Measurements from ENCODE around the gene CDA. TPM values are rescaled to one million over a fixed set of nuclear protein-coding genes. Genes with fewer than 3 reads are reported as not detected.
"Not testable (repeated sequence)": the region's sequence is repeated elsewhere in the genome, so short reads cannot be mapped to it uniquely, and the experiment has no call there.

CDA gene
- polyA plus RNA-seq, 1 of the 3 experiments (the other 2 are of a cell fraction), result 0.12 TPM

- ChIA-PET CTCF (no interaction called here), POLR2A (no interaction called here)
- no peaks in the 10 kb centered on the region for H3F3A ChIP-seq (replicated peaks; ENCODE audit: insufficient read depth)
- no peak for DNase-seq
- no peak overlapping the region for H2AFZ ChIP-seq (ENCODE audit: low read depth)
- no peak overlapping the region; a peak in 1 of 4 replicates for H3K27ac ChIP-seq (ENCODE audit: low read depth in 2 of 2, low read length in 1 of 2)
- no peak overlapping the region for H3K9ac ChIP-seq
- H3K4me1 ChIP-seq (ENCODE audit: control insufficient read depth in 1 of 2, insufficient read depth in 2 of 2, low read depth in 1 of 2, low read length in 1 of 2), result peaks cover 0 to 7% of the 10 kb centered on the region in 2 experiments; a peak in 1 of 4 replicates
- 87% methylated on average over 7 of the region's 7 CpGs for WGBS (ENCODE audit: low lambda C conversion rate)
- no peak for TF ChIP-seq RCOR1 (IDR thresholded peaks at IDR 0.05; ENCODE audit: low read length)
- H3K36me3 ChIP-seq (replicated peaks in 1 of 2; ENCODE audit: control insufficient read depth in 1 of 2, insufficient read depth in 2 of 2, low read length in 1 of 2), result no peaks in the 10 kb centered on the region
- H3K9me3 ChIP-seq, result no peaks in the 10 kb centered on the region
- no peaks in the 10 kb centered on the region for H3K9me2 ChIP-seq
- H3K4me3 ChIP-seq (ENCODE audit: low read depth in 2 of 2, low read length in 1 of 2), result no peak overlapping the region
- H3K4me2 ChIP-seq, result peak overlapping the region; percentile 3; the same call in 1 of the 2 replicates
- no peaks in the 10 kb centered on the region for H3K27me3 ChIP-seq (ENCODE audit: insufficient read depth)
- H4K20me1 ChIP-seq (ENCODE audit: insufficient read depth), result no peaks in the 10 kb centered on the region
- H3K79me2 ChIP-seq (ENCODE audit: insufficient read depth), result no peaks in the 10 kb centered on the region
Observed at GRCh38 chr1:20604678-20605077, 15.8 kb downstream of the CDA start.

GRCh38 chr1:20606801-20607570, 18.1 kb downstream of the CDA start:
- H3K9ac ChIP-seq; H3K79me2 ChIP-seq (ENCODE audit: insufficient read depth); H3K4me3 ChIP-seq (ENCODE audit: low read depth in 2 of 2, low read length in 1 of 2); H3K9me2 ChIP-seq; H3K4me1 ChIP-seq (ENCODE audit: control insufficient read depth in 1 of 2, insufficient read depth in 2 of 2, low read depth in 1 of 2, low read length in 1 of 2); DNase-seq; H3K4me2 ChIP-seq; H3K36me3 ChIP-seq (replicated peaks in 1 of 2; ENCODE audit: control insufficient read depth in 1 of 2, insufficient read depth in 2 of 2, low read length in 1 of 2); H2AFZ ChIP-seq (ENCODE audit: low read depth); H4K20me1 ChIP-seq (ENCODE audit: insufficient read depth); H3K9me3 ChIP-seq; H3F3A ChIP-seq (replicated peaks; ENCODE audit: insufficient read depth); H3K27me3 ChIP-seq (ENCODE audit: insufficient read depth); POLR2A ChIA-PET; H3K27ac ChIP-seq (ENCODE audit: low read depth in 2 of 2, low read length in 1 of 2): not testable (repeated sequence)
- WGBS (ENCODE audit: low lambda C conversion rate), result 87% methylated on average over 7 of the region's 7 CpGs
- CTCF ChIA-PET, result interaction anchor here (1.0 kb wide), 1 partner anchor 84 kb away, joined by 3 read pairs; no protein-coding TSS in a partner anchor

GRCh38 chr1:20609541-20609940, 20.6 kb downstream of the CDA start:
- H3K79me2 ChIP-seq (ENCODE audit: insufficient read depth), result no peaks in the 10 kb centered on the region
- no peaks in the 10 kb centered on the region for H3K27me3 ChIP-seq (ENCODE audit: insufficient read depth)
- peaks cover 16% of the 10 kb centered on the region for H3F3A ChIP-seq (replicated peaks; ENCODE audit: insufficient read depth)
- H3K27ac ChIP-seq (ENCODE audit: low read depth in 2 of 2, low read length in 1 of 2), result no peak overlapping the region
- ChIA-PET POLR2A (no interaction called here), CTCF (interaction anchor here (1.0 to 1.3 kb wide), 2 partner anchors 23 to 116 kb away, joined by 3 to 4 read pairs; no protein-coding TSS in a partner anchor)
- H4K20me1 ChIP-seq (ENCODE audit: insufficient read depth), result no peaks in the 10 kb centered on the region
- no peak overlapping the region for H2AFZ ChIP-seq (ENCODE audit: low read depth)
- TF ChIP-seq EP300 (IDR thresholded peaks at IDR 0.05; ENCODE audit: borderline replicate concordance in 1 of 2, low read depth in 1 of 2, low read length in 1 of 2), result no peak
- TF ChIP-seq USF1 (IDR thresholded peaks at IDR 0.05; ENCODE audit: borderline replicate concordance, low read depth), result no peak
- TF ChIP-seq JUND (IDR thresholded peaks at IDR 0.05), result no peak
- TF ChIP-seq PBX3 (IDR thresholded peaks at IDR 0.05), result no peak
- no peak for TF ChIP-seq NRF1 (IDR thresholded peaks at IDR 0.05; ENCODE audit: low read depth, low read length)
- TF ChIP-seq CTCF (IDR thresholded peaks at IDR 0.05), result no peak
- no peak for TF ChIP-seq TAF1 (IDR thresholded peaks at IDR 0.05; ENCODE audit: borderline replicate concordance, low read depth, low read length)
- TF ChIP-seq TEAD4 (IDR thresholded peaks at IDR 0.05; ENCODE audit: borderline replicate concordance, insufficient read depth), result no peak
- no peak for TF ChIP-seq MAX (IDR thresholded peaks at IDR 0.05; ENCODE audit: low read depth)
- TF ChIP-seq NFIC (IDR thresholded peaks at IDR 0.05; ENCODE audit: borderline replicate concordance), result no peak
- TF ChIP-seq YY1 (IDR thresholded peaks at IDR 0.05; ENCODE audit: low read depth), result no peak
- TF ChIP-seq USF2 (IDR thresholded peaks at IDR 0.05; ENCODE audit: borderline replicate concordance, low read depth, low read length), result no peak
- TF ChIP-seq SIN3A (IDR thresholded peaks at IDR 0.05; ENCODE audit: borderline replicate concordance, low read depth, low read length), result no peak
- no peak for DNase-seq
- H3K9me2 ChIP-seq, result no peaks in the 10 kb centered on the region
- 97% methylated on average over 5 of the region's 6 CpGs for WGBS (ENCODE audit: low lambda C conversion rate)
- H3K4me1 ChIP-seq (ENCODE audit: control insufficient read depth in 1 of 2, insufficient read depth in 2 of 2, low read depth in 1 of 2, low read length in 1 of 2), result peaks cover 6 to 10% of the 10 kb centered on the region in 2 experiments; a peak in 2 of 4 replicates
- no peaks in the 10 kb centered on the region for H3K9me3 ChIP-seq
- H3K4me2 ChIP-seq, result no peak overlapping the region
- no peaks in the 10 kb centered on the region for H3K36me3 ChIP-seq (replicated peaks in 1 of 2; ENCODE audit: control insufficient read depth in 1 of 2, insufficient read depth in 2 of 2, low read length in 1 of 2)
- H3K4me3 ChIP-seq (ENCODE audit: low read depth in 2 of 2, low read length in 1 of 2), result no peak overlapping the region
- no peak overlapping the region for H3K9ac ChIP-seq
